CD4-positive, alpha-beta memory T cell (primary cell): ENCODE results near the gene BAHCC1. TPM values are rescaled to one million over a fixed set of nuclear protein-coding genes. Genes with fewer than 3 reads are reported as not detected.

ENCODE experiments used
- CTCF ChIA-PET: fragments of 350-600 bp; sonication (Branson Sonifier 250); formaldehyde crosslinking; loops from one replicate; lab custom pipeline; 2021; ENCODE audit warnings: inconsistent platforms; ENCODE audit not compliant: partially characterized antibody; lab: Charles Lee
- POLR2A ChIA-PET: fragments of 350-600 bp; sonication (Branson Sonifier 250); formaldehyde crosslinking; loops from one replicate; lab custom pipeline; 2021; ENCODE audit not compliant: partially characterized antibody; lab: Charles Lee
- DNase-seq, 5 donors: peaks; one replicate each; pipeline versions ENCODE4 v3.0.0 to v3.0.0-alpha.2; 2020 to 2022; ENCODE audit warnings: mixed read lengths in 1 of 5
- H3K27ac ChIP-seq: one replicate; pipeline ENCODE4 v1.7.0; 2013; ENCODE audit warnings: low read depth, low read length
- H3K27me3 ChIP-seq: 2 replicates; pipeline ENCODE4 v1.7.0; 2013; ENCODE audit warnings: mild to moderate bottlenecking, low read length, moderate library complexity; ENCODE audit not compliant: insufficient read depth
- H3K36me3 ChIP-seq: 2 replicates; pipeline ENCODE4 v1.7.0; 2013; ENCODE audit warnings: mild to moderate bottlenecking, low read length, moderate library complexity; ENCODE audit not compliant: insufficient read depth
- H3K4me1 ChIP-seq: 2 replicates; pipeline ENCODE4 v1.7.0; 2013; ENCODE audit warnings: mild to moderate bottlenecking, low read length, moderate library complexity; ENCODE audit not compliant: insufficient read depth
- H3K4me3 ChIP-seq, 2 donors: one replicate each; pipeline ENCODE4 v1.7.0; 2013; ENCODE audit warnings: low read length in 2 of 2, mild to moderate bottlenecking in 1 of 2
- H3K9me3 ChIP-seq, 2 donors: one replicate each; pipeline ENCODE4 v1.7.0; 2013; ENCODE audit warnings: low read length in 2 of 2, control low read depth in 1 of 2; ENCODE audit not compliant: control insufficient read depth in 1 of 2
- H3K27ac Mint-ChIP-seq, 7 donors: one replicate each; pipeline ENCODE4 v1.8.0; 2020 to 2021; ENCODE audit warnings: mixed read lengths in 7 of 7, mild to moderate bottlenecking in 6 of 7, inconsistent platforms in 3 of 7, moderate library complexity in 3 of 7
- H3K27me3 Mint-ChIP-seq, 2 donors: one replicate each; pipeline ENCODE4 v1.8.0; 2020 to 2021; ENCODE audit warnings: mixed read lengths in 2 of 2
- H3K36me3 Mint-ChIP-seq, 2 donors: one replicate each; pipeline ENCODE4 v1.8.0; 2020 to 2021; ENCODE audit warnings: mixed read lengths in 2 of 2, inconsistent platforms in 1 of 2, mild to moderate bottlenecking in 1 of 2
- H3K4me1 Mint-ChIP-seq, 4 donors: one replicate each; pipeline ENCODE4 v1.8.0; 2020 to 2021; ENCODE audit warnings: mixed read lengths in 4 of 4, mild to moderate bottlenecking in 1 of 4
- H3K4me3 Mint-ChIP-seq, 8 donors: one replicate each; pipeline ENCODE4 v1.8.0; 2020 to 2021; ENCODE audit warnings: mixed read lengths in 8 of 8, mild to moderate bottlenecking in 7 of 8, moderate library complexity in 6 of 8, inconsistent platforms in 3 of 8
- H3K9me3 Mint-ChIP-seq, 8 donors: one replicate each; pipeline ENCODE4 v1.8.0; 2020 to 2021; ENCODE audit warnings: mixed read lengths in 8 of 8, mild to moderate bottlenecking in 5 of 8, inconsistent platforms in 3 of 8, moderate library complexity in 1 of 8
- intact Hi-C: fragments of 100-400 bp; cut with micrococcal nuclease; formaldehyde crosslinking; loops from one replicate; pipeline ENCODE4 v1.15.1; 2023
- polyA plus RNA-seq, 2 donors: library from polyadenylated mRNA; unstranded; fragments of 300-500 nt; fragmentation: Illumina TruSeq; gene quantifications; one replicate each; pipeline ENCODE4 v1.2.3, GENCODE V29; 2021
- total RNA-seq, 2 experiments: library from RNA; stranded (reverse); gene quantifications; one replicate each; pipeline ENCODE4 v1.2.3, GENCODE V29; 2021

The BAHCC1 gene
- total and polyA plus RNA-seq, 4 experiments from 2014 or later, result not detected

GRCh38 chr17:81428121-81428515 lies 32.9 kb downstream of the BAHCC1 start:
- Mint-ChIP-seq H3K4me3 (peak overlapping the region in 1 of 8 donors; percentile 10), H3K9me3 (no peaks in the 10 kb centered on the region), H3K36me3 (no peaks in the 10 kb centered on the region), H3K27me3 (peaks cover 7 to 10% of the 10 kb centered on the region in 2 donors), H3K27ac (peak overlapping the region in 1 of 7 donors; percentile 35), H3K4me1 (peaks cover 4 to 12% (median 6%) of the 10 kb centered on the region in 4 donors)
- intact Hi-C loops, result no loop called here
- DNase-seq, result peak in 1 of 5 donors; percentile 33
- CTCF ChIA-PET, result no interaction called here
- Histone ChIP-seq H3K4me3 (no peak overlapping the region), H3K4me1 (peaks cover 30% of the 10 kb centered on the region), H3K27me3 (peaks cover 29% of the 10 kb centered on the region), H3K9me3 (no peaks in the 10 kb centered on the region), H3K36me3 (no peaks in the 10 kb centered on the region), H3K27ac (no peak overlapping the region)
- POLR2A ChIA-PET, result no interaction called here

- H3K4me3 Mint-ChIP-seq, result peak overlapping the region in 1 of 8 donors; percentile 5
- intact Hi-C loops, result no loop called here
- DNase-seq, result no peak
- Histone ChIP-seq H3K27ac (no peak overlapping the region), H3K4me3 (no peak overlapping the region), H3K9me3 (no peaks in the 10 kb centered on the region), H3K36me3 (no peaks in the 10 kb centered on the region), H3K4me1 (peaks cover 30% of the 10 kb centered on the region), H3K27me3 (peaks cover 29% of the 10 kb centered on the region)
- H3K4me1 Mint-ChIP-seq, result peaks cover 4 to 12% (median 6%) of the 10 kb centered on the region in 4 donors
- POLR2A ChIA-PET, result no interaction called here
- CTCF ChIA-PET, result no interaction called here
- peaks cover 7 to 10% of the 10 kb centered on the region in 2 donors for H3K27me3 Mint-ChIP-seq
- no peaks in the 10 kb centered on the region for H3K36me3 Mint-ChIP-seq
- H3K9me3 Mint-ChIP-seq, result no peaks in the 10 kb centered on the region
- no peak overlapping the region for H3K27ac Mint-ChIP-seq
Measured at GRCh38 chr17:81428516-81428915, 33.3 kb downstream of the BAHCC1 start.

GRCh38 chr17:81428948-81429774 lies 33.9 kb downstream of the BAHCC1 start:
- no peaks in the 10 kb centered on the region for H3K9me3 ChIP-seq
- DNase-seq, result peak in 1 of 5 donors; percentile 15
- H3K36me3 ChIP-seq, result no peaks in the 10 kb centered on the region
- ChIA-PET CTCF (no interaction called here), POLR2A (interaction anchor here (0.7 kb wide), 1 partner anchor 35 kb away, joined by 3 read pairs; no protein-coding TSS in a partner anchor)
- no peak overlapping the region for H3K4me3 ChIP-seq
- Mint-ChIP-seq H3K4me1 (peaks cover 4 to 12% (median 6%) of the 10 kb centered on the region in 4 donors), H3K4me3 (peak overlapping the region in 1 of 8 donors; percentile 5), H3K27ac (no peak overlapping the region), H3K9me3 (no peaks in the 10 kb centered on the region), H3K36me3 (no peaks in the 10 kb centered on the region), H3K27me3 (peaks cover 7 to 10% of the 10 kb centered on the region in 2 donors)
- intact Hi-C loops, result no loop called here
- no peak overlapping the region for H3K27ac ChIP-seq
- peaks cover 30% of the 10 kb centered on the region for H3K4me1 ChIP-seq
- H3K27me3 ChIP-seq, result peaks cover 29% of the 10 kb centered on the region

GRCh38 chr17:81429821-81430551 lies 34.7 kb downstream of the BAHCC1 start:
- Histone ChIP-seq H3K36me3 (no peaks in the 10 kb centered on the region), H3K9me3 (no peaks in the 10 kb centered on the region), H3K4me1 (peaks cover 30% of the 10 kb centered on the region), H3K27ac (no peak overlapping the region), H3K27me3 (peaks cover 29% of the 10 kb centered on the region), H3K4me3 (no peak overlapping the region)
- DNase-seq, result peak in 1 of 5 donors; percentile 12
- intact Hi-C loops, result no loop called here
- Mint-ChIP-seq H3K4me3 (no peak overlapping the region), H3K36me3 (no peaks in the 10 kb centered on the region), H3K27me3 (peaks cover 9 to 10% of the 10 kb centered on the region in 2 donors), H3K27ac (no peak overlapping the region), H3K4me1 (peaks cover 4 to 12% (median 6%) of the 10 kb centered on the region in 4 donors), H3K9me3 (no peaks in the 10 kb centered on the region)
- ChIA-PET POLR2A (interaction anchor here (0.7 kb wide), 1 partner anchor 35 kb away, joined by 3 read pairs; no protein-coding TSS in a partner anchor), CTCF (interaction anchor here (1.3 kb wide), 1 partner anchor 177 kb away, joined by 3 read pairs; no protein-coding TSS in a partner anchor)

GRCh38 chr17:81431545-81432482 lies 36.6 kb downstream of the BAHCC1 start:
- no peak for DNase-seq
- Mint-ChIP-seq H3K36me3 (no peaks in the 10 kb centered on the region), H3K27me3 (peaks cover 9 to 10% of the 10 kb centered on the region in 2 donors), H3K27ac (no peak overlapping the region), H3K9me3 (no peaks in the 10 kb centered on the region), H3K4me1 (peaks cover 4 to 12% (median 6%) of the 10 kb centered on the region in 4 donors), H3K4me3 (no peak overlapping the region)
- intact Hi-C loops, result no loop called here
- Histone ChIP-seq H3K4me1 (peaks cover 30% of the 10 kb centered on the region), H3K9me3 (no peaks in the 10 kb centered on the region), H3K27ac (no peak overlapping the region), H3K36me3 (no peaks in the 10 kb centered on the region), H3K27me3 (peaks cover 29% of the 10 kb centered on the region), H3K4me3 (no peak overlapping the region)
- ChIA-PET POLR2A (interaction anchor here (1.0 kb wide), 1 partner anchor 34 kb away, joined by 3 read pairs; no protein-coding TSS in a partner anchor), CTCF (no interaction called here)

- no peak overlapping the region for H3K27ac Mint-ChIP-seq
- Histone ChIP-seq H3K4me1 (peaks cover 22% of the 10 kb centered on the region), H3K9me3 (no peaks in the 10 kb centered on the region), H3K27ac (no peak overlapping the region), H3K27me3 (peaks cover 18% of the 10 kb centered on the region), H3K4me3 (no peak overlapping the region), H3K36me3 (no peaks in the 10 kb centered on the region)
- H3K4me3 Mint-ChIP-seq, result no peak overlapping the region
- H3K4me1 Mint-ChIP-seq, result peaks cover under 1 to 6% (median 2%) of the 10 kb centered on the region in 4 donors
- no peaks in the 10 kb centered on the region for H3K9me3 Mint-ChIP-seq
- no peaks in the 10 kb centered on the region for H3K36me3 Mint-ChIP-seq
- H3K27me3 Mint-ChIP-seq, result peaks cover 5 to 9% of the 10 kb centered on the region in 2 donors
- no peak for DNase-seq
- intact Hi-C loops, result no loop called here
- ChIA-PET CTCF (no interaction called here), POLR2A (no interaction called here)
Measured at GRCh38 chr17:81432941-81433340, 37.7 kb downstream of the BAHCC1 start.
